ENCODE data around the gene OSGIN1.

DNA sequence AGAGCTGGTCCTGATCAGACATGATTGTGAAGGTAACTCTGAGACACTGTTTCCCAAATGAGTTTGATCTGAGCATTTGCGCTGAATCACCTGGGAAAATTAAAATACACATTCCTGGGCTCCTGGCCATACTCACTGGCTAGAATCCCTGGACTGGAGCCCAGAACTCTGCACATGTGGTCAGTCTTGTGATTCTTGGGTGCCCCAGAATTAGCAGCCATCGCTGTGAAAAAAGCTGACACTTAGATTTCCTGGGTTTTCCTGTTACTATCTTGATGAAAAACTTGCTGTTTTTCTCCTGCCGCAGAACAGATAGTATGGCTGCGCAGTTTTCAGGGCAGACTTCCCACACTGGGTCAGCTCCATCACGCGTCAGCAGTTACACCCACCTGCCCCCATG lies 39.6 kb downstream of the OSGIN1 start:
- TF ChIP-seq, protein P1, sequence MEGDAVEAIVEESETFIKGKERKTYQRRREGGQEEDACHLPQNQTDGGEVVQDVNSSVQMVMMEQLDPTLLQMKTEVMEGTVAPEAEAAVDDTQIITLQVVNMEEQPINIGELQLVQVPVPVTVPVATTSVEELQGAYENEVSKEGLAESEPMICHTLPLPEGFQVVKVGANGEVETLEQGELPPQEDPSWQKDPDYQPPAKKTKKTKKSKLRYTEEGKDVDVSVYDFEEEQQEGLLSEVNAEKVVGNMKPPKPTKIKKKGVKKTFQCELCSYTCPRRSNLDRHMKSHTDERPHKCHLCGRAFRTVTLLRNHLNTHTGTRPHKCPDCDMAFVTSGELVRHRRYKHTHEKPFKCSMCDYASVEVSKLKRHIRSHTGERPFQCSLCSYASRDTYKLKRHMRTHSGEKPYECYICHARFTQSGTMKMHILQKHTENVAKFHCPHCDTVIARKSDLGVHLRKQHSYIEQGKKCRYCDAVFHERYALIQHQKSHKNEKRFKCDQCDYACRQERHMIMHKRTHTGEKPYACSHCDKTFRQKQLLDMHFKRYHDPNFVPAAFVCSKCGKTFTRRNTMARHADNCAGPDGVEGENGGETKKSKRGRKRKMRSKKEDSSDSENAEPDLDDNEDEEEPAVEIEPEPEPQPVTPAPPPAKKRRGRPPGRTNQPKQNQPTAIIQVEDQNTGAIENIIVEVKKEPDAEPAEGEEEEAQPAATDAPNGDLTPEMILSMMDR (IDR thresholded peaks at IDR 0.05; ENCODE audit: borderline replicate concordance, extremely low read depth, low read length, poor library complexity, severe bottlenecking) = no peak
- TF ChIP-seq EZH2 (IDR thresholded peaks at IDR 0.05; ENCODE audit: borderline replicate concordance, low read depth, low read length, severe bottlenecking) = no peak
